Activated CD8-positive, alpha-beta T cell treated with anti-CD3 and anti-CD28 coated beads for 36 hours (primary cell): ENCODE data around the gene WNT3A. TPM values are rescaled to one million over a fixed set of nuclear protein-coding genes. Genes with fewer than 3 reads are reported as not detected.
"Not testable (repeated sequence)": the region's sequence is repeated elsewhere in the genome, so short reads cannot be mapped to it uniquely, and the experiment has no call there.

Experiments used
- ATAC-seq: fragments of 200-7000 bp; cut with Tn5 transposase; one replicate; pipeline ENCODE4 v1.10.0; 2021; ENCODE audit warnings: mild to moderate bottlenecking, moderate library complexity
- CTCF ChIA-PET: fragments of 350-600 bp; sonication (Branson Sonifier 250); formaldehyde crosslinking; loops from one replicate; lab custom pipeline; 2021; ENCODE audit warnings: antibody characterized with exemption; lab: Charles Lee
- POLR2A ChIA-PET: fragments of 350-600 bp; sonication (Branson Sonifier 250); formaldehyde crosslinking; loops from one replicate; lab custom pipeline; 2021; ENCODE audit warnings: antibody characterized with exemption; lab: Charles Lee
- DNase-seq: peaks from one replicate; pipeline ENCODE4 v3.0.0-alpha.2; 2020
- H3K27ac Mint-ChIP-seq: one replicate; pipeline ENCODE4 v1.8.0; 2021; ENCODE audit warnings: mild to moderate bottlenecking, mixed read lengths
- H3K27me3 Mint-ChIP-seq: one replicate; pipeline ENCODE4 v1.8.0; 2021; ENCODE audit warnings: mixed read lengths
- H3K36me3 Mint-ChIP-seq: one replicate; pipeline ENCODE4 v1.8.0; 2021; ENCODE audit warnings: low read depth, mixed read lengths
- H3K4me1 Mint-ChIP-seq: one replicate; pipeline ENCODE4 v1.8.0; 2021; ENCODE audit warnings: low read depth, mixed read lengths
- H3K4me3 Mint-ChIP-seq: one replicate; pipeline ENCODE4 v1.8.0; 2021; ENCODE audit warnings: mild to moderate bottlenecking, moderate library complexity, mixed read lengths
- H3K9me3 Mint-ChIP-seq: one replicate; pipeline ENCODE4 v1.8.0; 2021; ENCODE audit warnings: mixed read lengths
- intact Hi-C: fragments of 100-400 bp; cut with micrococcal nuclease; formaldehyde crosslinking; loops from one replicate; pipeline ENCODE4 v1.10.0; 2022
- total RNA-seq, 2 experiments: library from RNA; stranded (reverse); gene quantifications; one replicate each; pipeline ENCODE4 v1.2.3, GENCODE V29; 2021
- TF ChIP-seq, protein P1 (sequence below): fragments of 200-600 bp; IDR thresholded peaks from one replicate; pipeline ENCODE4 v1.8.0; 2022; ENCODE audit warnings: antibody characterized with exemption, mild to moderate bottlenecking

The WNT3A gene
- total RNA-seq, 2 experiments from 2014 or later, result not detected

DNA sequence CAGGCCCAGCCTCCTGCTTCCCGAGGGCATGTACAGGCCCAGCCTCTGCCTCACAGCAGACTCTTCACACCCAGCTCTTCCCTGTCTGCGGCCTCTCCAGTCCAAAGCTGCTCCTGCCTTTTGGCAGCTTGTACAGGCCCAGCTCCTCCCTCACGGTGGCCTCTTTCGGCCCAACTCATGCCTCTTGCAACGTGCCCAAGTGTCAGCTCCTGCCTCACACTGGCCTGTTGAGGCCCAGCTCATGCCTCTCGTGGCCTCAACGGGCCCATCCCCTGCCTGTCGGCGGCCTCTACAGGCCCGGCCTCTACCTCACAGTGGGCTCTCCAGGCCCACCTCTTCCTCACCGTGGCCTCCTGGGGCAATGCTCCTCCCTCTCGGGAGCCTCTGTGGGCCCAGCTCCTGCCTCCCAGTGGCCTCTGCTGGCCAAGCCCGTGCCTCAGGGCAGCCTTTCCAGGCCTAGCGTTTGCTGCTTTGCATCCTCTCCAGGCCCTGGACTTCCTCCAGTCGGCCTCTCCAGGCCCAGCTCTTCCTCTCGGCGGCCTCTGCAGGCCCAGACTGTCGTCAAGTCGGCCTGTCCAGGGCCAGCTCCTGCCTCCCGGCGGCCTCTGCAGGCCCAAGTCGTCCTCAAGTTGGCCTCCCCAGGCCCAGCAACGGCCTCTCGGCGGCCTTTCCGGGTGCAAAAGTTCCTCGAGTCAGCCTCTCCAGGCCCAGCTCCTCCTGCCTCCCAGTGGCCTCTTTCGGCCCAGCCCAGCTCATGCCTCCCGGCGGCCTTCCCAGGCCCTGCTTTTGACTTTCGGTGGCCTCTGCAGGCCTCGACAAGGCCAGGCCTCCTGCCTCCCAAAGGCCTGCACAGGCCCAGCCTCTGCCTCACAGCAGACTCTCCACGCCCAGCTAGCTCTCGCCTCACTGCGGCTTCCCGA is 36.5 kb upstream of the WNT3A start:
- H3K9me3 Mint-ChIP-seq, DNase-seq, POLR2A ChIA-PET, ATAC-seq, CTCF ChIA-PET, H3K27ac Mint-ChIP-seq, H3K4me1 Mint-ChIP-seq, H3K27me3 Mint-ChIP-seq, H3K36me3 Mint-ChIP-seq, intact Hi-C loops, H3K4me3 Mint-ChIP-seq: not testable (repeated sequence)

DNA sequence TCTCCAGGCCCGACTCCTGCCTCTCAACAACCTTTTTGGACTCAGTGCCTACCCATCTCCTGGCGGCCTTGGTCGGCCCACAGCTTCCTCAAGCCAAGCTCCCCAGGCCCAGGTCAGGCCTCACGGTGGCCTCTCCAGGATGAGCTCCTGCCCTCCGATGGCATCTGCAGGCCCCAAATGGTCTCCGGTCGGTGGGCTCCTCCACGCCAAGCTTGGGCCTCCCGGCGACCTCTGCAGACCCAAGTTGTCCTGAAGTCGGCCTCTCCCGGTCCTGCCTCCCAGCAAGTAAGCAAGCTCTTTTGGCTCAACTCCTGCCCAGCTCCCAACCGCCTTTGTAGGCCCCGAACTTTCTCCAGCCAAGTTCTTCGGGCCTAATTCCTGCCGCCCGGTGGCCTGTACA is 35.6 kb upstream of the WNT3A start:
- H3K27me3 Mint-ChIP-seq, intact Hi-C loops, POLR2A ChIA-PET, DNase-seq, CTCF ChIA-PET, H3K9me3 Mint-ChIP-seq, H3K4me3 Mint-ChIP-seq, H3K36me3 Mint-ChIP-seq, ATAC-seq, H3K4me1 Mint-ChIP-seq, H3K27ac Mint-ChIP-seq: not testable (repeated sequence)

DNA sequence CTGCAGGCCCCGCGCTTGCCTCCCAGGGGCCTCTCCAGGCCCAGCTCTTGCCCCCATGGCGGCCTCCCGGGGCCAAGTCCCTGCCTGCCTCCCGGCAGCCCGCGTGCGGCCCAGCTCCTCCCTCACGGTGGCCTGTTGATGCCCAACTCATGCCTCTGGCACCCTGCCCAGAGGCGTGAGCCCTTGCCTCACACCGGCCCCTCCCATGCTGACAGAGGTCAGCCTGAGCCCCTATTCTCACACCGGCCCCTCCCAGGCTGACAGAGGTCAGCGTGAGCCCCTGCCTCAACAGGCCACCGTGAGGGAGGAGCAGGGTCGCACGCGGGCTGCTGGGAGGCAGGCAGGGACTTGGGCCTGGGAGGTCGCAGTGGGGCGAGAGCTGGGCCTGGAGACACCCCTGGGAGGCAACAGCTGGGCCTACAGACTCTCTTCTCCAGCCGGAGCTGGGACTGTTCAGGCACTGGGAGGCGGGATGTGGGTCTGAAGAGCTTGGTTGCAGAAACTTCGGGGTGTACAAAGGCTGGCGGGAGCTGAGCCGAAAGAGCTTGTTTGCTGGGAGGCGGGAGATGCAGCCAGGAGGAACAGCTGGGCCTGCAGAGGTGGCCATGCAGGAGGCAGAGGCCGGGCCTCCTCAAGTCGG is 35.0 kb upstream of the WNT3A start:
- DNase-seq, H3K4me3 Mint-ChIP-seq, H3K27ac Mint-ChIP-seq, CTCF ChIA-PET, POLR2A ChIA-PET, H3K9me3 Mint-ChIP-seq, intact Hi-C loops, H3K4me1 Mint-ChIP-seq, ATAC-seq, H3K27me3 Mint-ChIP-seq, H3K36me3 Mint-ChIP-seq: not testable (repeated sequence)

DNA sequence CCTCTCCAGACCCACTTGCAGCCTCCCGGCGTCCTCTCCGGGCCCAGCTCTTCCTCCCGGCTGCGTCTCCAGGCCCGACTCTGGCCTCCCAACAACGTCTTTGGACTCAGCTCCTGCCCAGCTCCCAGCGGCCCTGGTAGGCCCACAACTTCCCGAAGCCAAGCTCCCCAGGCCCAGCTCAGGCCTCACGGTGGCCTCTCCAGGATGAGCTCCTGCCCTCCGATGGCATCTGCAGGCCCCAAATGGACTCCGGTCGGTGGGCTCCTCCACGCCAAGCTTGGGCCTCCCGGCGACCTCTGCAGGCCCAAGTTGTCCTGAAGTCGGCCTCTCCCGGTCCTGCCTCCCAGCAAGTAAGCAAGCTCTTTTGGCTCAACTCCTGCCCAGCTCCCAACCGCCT is 34.5 kb upstream of the WNT3A start:
- H3K4me1 Mint-ChIP-seq, intact Hi-C loops, CTCF ChIA-PET, DNase-seq, H3K27me3 Mint-ChIP-seq, H3K4me3 Mint-ChIP-seq, POLR2A ChIA-PET, H3K36me3 Mint-ChIP-seq, H3K27ac Mint-ChIP-seq, ATAC-seq, H3K9me3 Mint-ChIP-seq: not testable (repeated sequence)

DNA sequence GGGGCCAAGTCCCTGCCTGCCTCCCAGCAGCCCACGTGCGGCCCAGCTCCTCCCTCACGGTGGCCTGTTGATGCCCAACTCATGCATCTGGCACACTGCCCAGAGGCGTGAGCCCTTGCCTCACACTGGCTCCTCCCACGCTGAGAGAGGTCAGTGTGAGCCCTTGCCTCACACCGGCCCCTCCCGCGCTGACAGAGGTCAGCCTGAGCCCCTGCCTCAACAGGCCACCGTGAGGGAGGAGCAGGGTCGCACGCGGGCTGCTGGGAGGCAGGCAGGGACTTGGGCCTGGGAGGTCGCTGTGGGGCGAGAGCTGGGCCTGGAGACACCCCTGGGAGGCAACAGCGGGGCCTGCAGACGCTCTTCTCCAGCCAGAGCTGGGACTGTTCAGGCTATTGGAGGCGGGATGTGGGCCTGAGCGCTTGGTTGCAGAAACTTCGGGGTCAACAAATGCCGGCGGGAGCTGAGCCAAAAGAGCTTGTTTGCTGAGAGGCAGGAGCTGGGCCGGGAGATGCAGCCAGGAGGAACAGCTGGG is 33.9 kb upstream of the WNT3A start:
- CTCF ChIA-PET, H3K36me3 Mint-ChIP-seq, DNase-seq, H3K4me3 Mint-ChIP-seq, H3K27me3 Mint-ChIP-seq, POLR2A ChIA-PET, ATAC-seq, H3K4me1 Mint-ChIP-seq, H3K9me3 Mint-ChIP-seq, intact Hi-C loops, H3K27ac Mint-ChIP-seq: not testable (repeated sequence)

DNA sequence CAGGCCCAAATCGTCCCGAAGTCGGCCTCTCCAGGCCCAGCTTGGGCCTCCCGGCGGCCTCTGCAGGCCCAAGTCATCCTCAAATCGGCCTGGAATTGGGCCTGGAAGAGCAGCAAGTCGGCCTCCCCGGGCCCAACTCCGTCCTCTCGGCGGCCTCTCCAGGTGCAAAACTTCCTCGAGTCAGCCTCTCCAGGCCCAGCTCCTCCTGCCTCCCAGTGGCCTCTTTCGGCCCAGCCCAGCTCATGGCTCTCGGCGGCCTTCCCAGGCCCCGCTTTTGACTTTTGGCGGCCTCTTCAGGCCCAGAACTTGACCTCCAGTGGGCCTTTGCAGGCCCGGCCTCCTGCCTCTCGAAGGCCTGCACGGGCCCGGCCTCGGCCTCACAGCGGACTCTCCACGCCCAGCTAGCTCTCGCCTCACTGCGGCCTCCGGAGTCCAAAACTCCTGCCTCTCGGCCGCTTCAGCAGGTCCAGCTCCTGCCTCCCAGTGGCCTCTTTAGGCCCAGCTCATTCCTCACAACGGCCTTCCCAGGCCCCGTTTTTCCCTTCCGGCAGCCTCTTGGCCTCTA is 33.0 kb upstream of the WNT3A start:
- CTCF ChIA-PET, POLR2A ChIA-PET, H3K4me3 Mint-ChIP-seq, H3K9me3 Mint-ChIP-seq, DNase-seq, H3K27ac Mint-ChIP-seq, intact Hi-C loops, ATAC-seq, H3K27me3 Mint-ChIP-seq, H3K4me1 Mint-ChIP-seq, H3K36me3 Mint-ChIP-seq: not testable (repeated sequence)

DNA sequence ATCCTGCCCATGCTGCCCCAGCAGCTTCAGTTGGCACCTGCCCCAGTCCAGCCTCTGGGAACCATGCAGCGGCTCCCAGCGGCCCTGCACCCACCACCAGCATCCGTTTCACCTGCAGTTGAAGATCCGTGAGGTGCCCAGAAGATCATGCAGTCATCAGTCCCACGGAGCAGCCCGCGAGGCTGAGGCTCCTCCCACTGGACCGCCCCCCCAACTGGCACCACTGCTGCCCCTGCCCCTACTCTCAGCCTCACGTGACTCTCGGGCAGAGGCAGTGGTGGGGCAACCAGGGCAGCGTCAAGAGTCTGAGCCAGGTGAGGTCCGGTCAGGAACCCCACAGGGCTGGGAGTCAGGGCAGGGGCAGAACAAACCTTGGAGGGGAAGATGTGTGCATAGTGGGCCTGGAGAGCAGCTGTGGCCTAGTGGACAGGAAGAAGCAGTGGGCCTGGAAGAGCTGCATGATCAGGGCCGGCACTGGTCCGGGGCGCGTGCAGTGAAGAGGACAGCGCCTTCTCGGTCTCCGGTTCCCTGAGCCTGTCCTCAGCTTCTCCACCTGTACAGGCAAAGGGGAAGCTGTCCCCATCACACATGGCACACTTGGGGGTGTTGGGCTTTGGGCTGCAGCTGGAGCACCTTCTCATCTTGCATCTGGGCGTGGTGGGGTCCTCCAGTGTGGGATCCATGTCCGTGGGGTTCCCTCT is 31.1 kb upstream of the WNT3A start:
- CTCF ChIA-PET, H3K27me3 Mint-ChIP-seq, H3K27ac Mint-ChIP-seq, POLR2A ChIA-PET, H3K36me3 Mint-ChIP-seq, ATAC-seq, intact Hi-C loops, H3K4me1 Mint-ChIP-seq, DNase-seq, H3K9me3 Mint-ChIP-seq, H3K4me3 Mint-ChIP-seq: not testable (repeated sequence)

DNA sequence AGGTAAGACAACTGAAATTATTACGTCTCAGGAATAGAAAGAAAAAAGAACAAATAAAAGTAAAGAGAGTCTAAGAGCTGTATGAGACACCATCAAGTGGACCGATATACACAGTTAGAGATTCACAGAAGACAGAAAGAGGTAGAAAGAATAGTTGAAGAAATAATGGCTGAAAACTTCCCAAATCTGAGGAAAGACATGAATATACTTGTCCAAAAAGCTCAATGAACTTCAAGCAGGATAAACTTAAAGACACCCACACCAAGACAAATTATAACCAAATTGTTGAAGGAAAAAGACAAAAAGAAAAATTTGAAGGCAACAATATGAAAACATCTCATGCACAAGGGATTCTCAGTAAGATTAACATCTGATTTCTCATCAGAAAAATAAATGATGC is 19.6 kb upstream of the WNT3A start:
- Mint-ChIP-seq H3K27me3 (peaks cover 22% of the 10 kb centered on the region), H3K4me3 (no peak overlapping the region), H3K36me3 (no peaks in the 10 kb centered on the region), H3K9me3 (no peaks in the 10 kb centered on the region), H3K4me1 (no peaks in the 10 kb centered on the region), H3K27ac (no peak overlapping the region)
- intact Hi-C loops, result no loop called here
- ATAC-seq (no peak), DNase-seq (no peak)
- ChIA-PET POLR2A (no interaction called here), CTCF (interaction anchor here (1.0 to 3.1 kb wide), 2 partner anchors 9 to 12 kb away, joined by 5 to 16 read pairs; no protein-coding TSS in a partner anchor)
- TF ChIP-seq, protein P1, sequence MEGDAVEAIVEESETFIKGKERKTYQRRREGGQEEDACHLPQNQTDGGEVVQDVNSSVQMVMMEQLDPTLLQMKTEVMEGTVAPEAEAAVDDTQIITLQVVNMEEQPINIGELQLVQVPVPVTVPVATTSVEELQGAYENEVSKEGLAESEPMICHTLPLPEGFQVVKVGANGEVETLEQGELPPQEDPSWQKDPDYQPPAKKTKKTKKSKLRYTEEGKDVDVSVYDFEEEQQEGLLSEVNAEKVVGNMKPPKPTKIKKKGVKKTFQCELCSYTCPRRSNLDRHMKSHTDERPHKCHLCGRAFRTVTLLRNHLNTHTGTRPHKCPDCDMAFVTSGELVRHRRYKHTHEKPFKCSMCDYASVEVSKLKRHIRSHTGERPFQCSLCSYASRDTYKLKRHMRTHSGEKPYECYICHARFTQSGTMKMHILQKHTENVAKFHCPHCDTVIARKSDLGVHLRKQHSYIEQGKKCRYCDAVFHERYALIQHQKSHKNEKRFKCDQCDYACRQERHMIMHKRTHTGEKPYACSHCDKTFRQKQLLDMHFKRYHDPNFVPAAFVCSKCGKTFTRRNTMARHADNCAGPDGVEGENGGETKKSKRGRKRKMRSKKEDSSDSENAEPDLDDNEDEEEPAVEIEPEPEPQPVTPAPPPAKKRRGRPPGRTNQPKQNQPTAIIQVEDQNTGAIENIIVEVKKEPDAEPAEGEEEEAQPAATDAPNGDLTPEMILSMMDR, result no peak
